PC-3 (cell line): ENCODE results near the gene FEZF1.

Source experiments
- CTCF ChIP-seq: fragments of 300-600 bp; sonication (generic); conservative IDR thresholded peaks from 2 replicates; pipeline ENCODE4 v1.5.1; 2017; ENCODE audit warnings: antibody characterized with exemption, low read depth, mild to moderate bottlenecking, low read length
- EZH2 ChIP-seq: fragments of 300-600 bp; sonication (generic); IDR thresholded peaks from one replicate; pipeline ENCODE4 v1.6.1; 2017; ENCODE audit warnings: antibody characterized with exemption, mild to moderate bottlenecking, low read length; ENCODE audit not compliant: unreplicated experiment
- EZH2phosphoT487 ChIP-seq: fragments of 300-600 bp; sonication (generic); IDR thresholded peaks from 2 replicates; pipeline ENCODE4 v1.6.1; 2018; ENCODE audit warnings: mild to moderate bottlenecking, antibody characterized with exemption, low read length, borderline replicate concordance

GRCh38 chr7:122310119-122311021 lies 5.8 kb upstream of the FEZF1 start:
- no peak for TF ChIP-seq CTCF
- no peak for TF ChIP-seq EZH2
- no peak for TF ChIP-seq EZH2phosphoT487
